Measurements from ENCODE around the gene FILIP1L. TPM values are rescaled to one million over a fixed set of nuclear protein-coding genes. Genes with fewer than 3 reads are reported as not detected.

Gene FILIP1L
- total and polyA plus RNA-seq, 2 donors (not counting 1 experiment from before 2014, with no cell fraction given), result 0.32 to 0.48 TPM

DNA sequence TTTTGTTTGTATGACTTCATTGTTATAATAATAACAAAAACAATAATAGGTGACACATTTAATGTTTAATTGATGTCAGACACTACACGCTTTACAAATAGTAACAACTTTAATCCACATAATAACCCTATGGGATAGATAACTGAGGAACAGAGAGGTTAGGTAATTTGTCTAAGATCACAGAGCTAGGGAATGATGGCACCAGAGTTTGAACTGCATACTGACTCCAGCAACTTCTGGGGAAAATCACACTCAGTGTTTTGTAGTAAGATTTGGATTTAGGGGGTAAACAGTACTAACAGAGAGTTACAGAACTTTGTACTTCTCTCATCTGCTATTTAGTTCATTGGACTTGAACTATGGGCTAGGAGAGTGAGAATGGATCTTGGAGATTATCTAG, 230.6 kb downstream of the FILIP1L start:
- Mint-ChIP-seq H3K27me3 (no peaks in the 10 kb centered on the region), H3K4me1 (peaks cover 3% of the 10 kb centered on the region), H3K9me3 (ENCODE audit: insufficient read depth) (no peaks in the 10 kb centered on the region), H3K27ac (no peak overlapping the region), H3K4me3 (no peak overlapping the region)
- H3K27ac ChIP-seq (ENCODE audit: low read length in 2 of 2), result no peak overlapping the region
- H3K4me3 ChIP-seq (ENCODE audit: control extremely low read depth in 1 of 5, extremely low read depth in 1 of 5, insufficient read depth in 1 of 5, low read depth in 2 of 5, low read length in 4 of 5), result no peak overlapping the region
- CTCF ChIA-PET, result interaction anchor here (0.9 kb wide), 1 partner anchor 185 kb away, joined by 3 read pairs; no protein-coding TSS in a partner anchor
- intact Hi-C loops (cut with micrococcal nuclease), result no loop called here
- no peaks in the 10 kb centered on the region for H3K79me2 ChIP-seq (ENCODE audit: control insufficient read depth, insufficient read depth, low read length)
- H4K20me1 ChIP-seq (ENCODE audit: control insufficient read depth, insufficient read depth, low read length, poor library complexity, severe bottlenecking), result no peaks in the 10 kb centered on the region
- H3K36me3 ChIP-seq (replicated peaks in 1 of 2; ENCODE audit: control extremely low read depth in 1 of 2, control insufficient read depth in 1 of 2, extremely low read depth in 1 of 2, insufficient read depth in 2 of 2, low read length in 1 of 2), result no peaks in the 10 kb centered on the region
- no peaks in the 10 kb centered on the region for H3K27me3 ChIP-seq (replicated peaks in 1 of 4; ENCODE audit: control extremely low read depth in 1 of 4, control insufficient read depth in 3 of 4, insufficient read depth in 4 of 4, low read length in 3 of 4)
- no peak overlapping the region for H3K9ac ChIP-seq (ENCODE audit: low read length)
- no peaks in the 10 kb centered on the region for H3K4me1 ChIP-seq (ENCODE audit: control insufficient read depth in 2 of 2, insufficient read depth in 2 of 2, low read length in 2 of 2)
- POLR2A ChIA-PET, result no interaction called here
- no peaks in the 10 kb centered on the region for H3K9me3 ChIP-seq (ENCODE audit: control extremely low read depth in 1 of 3, control insufficient read depth in 2 of 3, insufficient read depth in 1 of 3, low read length in 2 of 3)
- no peak for DNase-seq
- no peak overlapping the region for H3K4me2 ChIP-seq (replicated peaks; ENCODE audit: low read depth, low read length, poor library complexity, severe bottlenecking)
- no peak overlapping the region for H2AFZ ChIP-seq (ENCODE audit: insufficient read depth, low read depth, low read length, poor library complexity, severe bottlenecking)
- ATAC-seq (ENCODE audit: low read depth), result no peak
- no peak for TF ChIP-seq CTCF (IDR thresholded peaks at IDR 0.05)
- TF ChIP-seq EZH2 (IDR thresholded peaks at IDR 0.05; ENCODE audit: borderline replicate concordance, insufficient read depth, low read depth, low read length, poor library complexity, severe bottlenecking), result no peak
- WGBS (ENCODE audit: insufficient coverage), result no CpG with 5 or more reads among the region's 1 CpG

DNA sequence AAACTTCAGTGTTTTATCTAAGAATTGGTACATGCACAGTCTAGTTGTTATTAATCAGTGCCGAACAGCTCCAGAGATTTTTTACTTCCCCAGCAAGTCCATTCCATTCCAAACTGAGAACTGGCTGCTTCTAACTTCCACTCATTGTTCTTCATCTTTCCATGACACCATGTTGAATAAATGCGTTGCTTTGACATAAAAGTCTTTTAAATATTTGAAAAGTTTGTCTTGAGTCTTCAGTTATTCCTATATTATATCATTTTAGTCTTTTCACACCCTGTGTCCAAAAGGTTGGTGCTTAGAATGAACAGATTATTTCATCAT, 231.2 kb downstream of the FILIP1L start:
- Histone ChIP-seq H3K27ac (ENCODE audit: low read length in 2 of 2) (no peak overlapping the region), H3K4me1 (ENCODE audit: control insufficient read depth in 2 of 2, insufficient read depth in 2 of 2, low read length in 2 of 2) (no peaks in the 10 kb centered on the region), H3K4me3 (ENCODE audit: control extremely low read depth in 1 of 5, extremely low read depth in 1 of 5, insufficient read depth in 1 of 5, low read depth in 2 of 5, low read length in 4 of 5) (no peak overlapping the region), H3K9me3 (ENCODE audit: control extremely low read depth in 1 of 3, control insufficient read depth in 2 of 3, insufficient read depth in 1 of 3, low read length in 2 of 3) (no peaks in the 10 kb centered on the region), H3K36me3 (replicated peaks in 1 of 2; ENCODE audit: control extremely low read depth in 1 of 2, control insufficient read depth in 1 of 2, extremely low read depth in 1 of 2, insufficient read depth in 2 of 2, low read length in 1 of 2) (no peaks in the 10 kb centered on the region), H3K27me3 (replicated peaks in 1 of 4; ENCODE audit: control extremely low read depth in 1 of 4, control insufficient read depth in 3 of 4, insufficient read depth in 4 of 4, low read length in 3 of 4) (no peaks in the 10 kb centered on the region), H3K79me2 (ENCODE audit: control insufficient read depth, insufficient read depth, low read length) (no peaks in the 10 kb centered on the region), H3K4me2 (replicated peaks; ENCODE audit: low read depth, low read length, poor library complexity, severe bottlenecking) (no peak overlapping the region), H3K9ac (ENCODE audit: low read length) (no peak overlapping the region), H2AFZ (ENCODE audit: insufficient read depth, low read depth, low read length, poor library complexity, severe bottlenecking) (no peak overlapping the region), H4K20me1 (ENCODE audit: control insufficient read depth, insufficient read depth, low read length, poor library complexity, severe bottlenecking) (no peaks in the 10 kb centered on the region)
- peaks cover 4% of the 10 kb centered on the region for H3K4me1 Mint-ChIP-seq
- no peaks in the 10 kb centered on the region for H3K27me3 Mint-ChIP-seq
- no peak for DNase-seq
- no peak for ATAC-seq (ENCODE audit: low read depth)
- no peak for TF ChIP-seq CTCF (IDR thresholded peaks at IDR 0.05)
- TF ChIP-seq EZH2 (IDR thresholded peaks at IDR 0.05; ENCODE audit: borderline replicate concordance, insufficient read depth, low read depth, low read length, poor library complexity, severe bottlenecking), result no peak
- no peak overlapping the region for H3K4me3 Mint-ChIP-seq
- ChIA-PET POLR2A (no interaction called here), CTCF (interaction anchor here (0.9 kb wide), 1 partner anchor 186 kb away, joined by 3 read pairs; no protein-coding TSS in a partner anchor)
- no peak overlapping the region for H3K27ac Mint-ChIP-seq
- WGBS (ENCODE audit: insufficient coverage), result no CpG with 5 or more reads among the region's 2 CpGs
- H3K9me3 Mint-ChIP-seq (ENCODE audit: insufficient read depth), result no peaks in the 10 kb centered on the region
- intact Hi-C loops (cut with micrococcal nuclease), result no loop called here

Measured in B cell (primary cell).